Measurements from ENCODE around the gene TCF25. TPM values are rescaled to one million over a fixed set of nuclear protein-coding genes. Genes with fewer than 3 reads are reported as not detected.

Gene TCF25
- polyA plus RNA-seq, 1 donor (not counting 4 experiments of a cell fraction or from before 2014, with no cell fraction given): 103 TPM

DNA sequence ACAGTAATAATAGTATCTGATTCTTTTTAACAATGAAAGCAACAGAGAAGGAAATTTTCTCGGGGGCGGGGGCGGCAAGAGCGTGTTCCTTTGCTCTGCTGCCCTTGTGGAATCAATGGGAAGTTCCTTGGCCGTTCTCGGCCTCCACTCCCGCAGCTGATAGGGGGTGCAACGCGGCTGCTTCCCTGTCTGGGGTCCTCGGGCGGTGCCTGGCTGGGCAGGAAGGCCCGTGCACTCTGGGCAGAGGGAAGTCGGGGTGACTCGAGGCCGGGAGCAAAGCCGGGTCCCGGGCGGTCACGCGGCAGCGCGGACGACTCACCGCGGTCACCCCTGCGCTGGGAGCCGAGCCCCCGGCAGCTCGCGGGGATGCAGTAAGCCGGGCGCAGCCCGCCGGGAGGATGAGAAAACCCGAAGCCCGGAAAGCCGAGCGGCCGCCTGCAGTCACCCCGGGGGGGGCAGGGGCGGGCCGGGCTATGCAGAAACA, 52.2 kb downstream of the TCF25 start:
- H4K20me1 ChIP-seq (ENCODE audit: control insufficient read depth, extremely low read depth, insufficient read depth, low read length): peaks cover 5% of the 10 kb centered on the region
- TF ChIP-seq CTCF (optimal IDR thresholded peaks at IDR 0.05 in 1 of 3, IDR thresholded peaks at IDR 0.05 in 1 of 3, conservative IDR thresholded peaks at IDR 0.05 in 1 of 3; ENCODE audit: extremely low read depth in 1 of 3, insufficient read depth in 2 of 3, low read length in 3 of 3) (no peak), EZH2 (IDR thresholded peaks at IDR 0.05; ENCODE audit: low read length) (no peak)
- no peaks in the 10 kb centered on the region for H3K9me1 ChIP-seq (ENCODE audit: control insufficient read depth, extremely low read depth, insufficient read depth, low read length)
- H3K79me2 ChIP-seq (ENCODE audit: control insufficient read depth, insufficient read depth, low read length): no peaks in the 10 kb centered on the region
- no peak overlapping the region for H2AFZ ChIP-seq (ENCODE audit: control insufficient read depth, low read length)
- H3K4me3 ChIP-seq (ENCODE audit: control insufficient read depth in 2 of 3, extremely low read depth in 1 of 3, insufficient read depth in 2 of 3, low read depth in 1 of 3, low read length in 3 of 3): peak overlapping the region; percentile 42 to 62 (median 42)
- FAIRE-seq (no peak), DNase-seq (ENCODE audit: low read depth, low spot score) (no peak)
- peak overlapping the region; percentile 83 for H3K4me2 ChIP-seq (ENCODE audit: control insufficient read depth, extremely low read depth, insufficient read depth, low read depth, low read length)
- H3K27me3 ChIP-seq (ENCODE audit: control insufficient read depth, extremely low read depth, insufficient read depth, low read length): peaks cover 5% of the 10 kb centered on the region
- peaks cover 19% of the 10 kb centered on the region for H3K4me1 ChIP-seq (ENCODE audit: control insufficient read depth, extremely low read depth, insufficient read depth, low read length)
- no peak overlapping the region for H3K27ac ChIP-seq (ENCODE audit: control insufficient read depth, insufficient read depth, low read length)
- no peak overlapping the region for H3K9ac ChIP-seq (ENCODE audit: control insufficient read depth, extremely low read depth, insufficient read depth, low read length)
- H3K9me3 ChIP-seq (ENCODE audit: control insufficient read depth, low read depth, low read length): no peaks in the 10 kb centered on the region
- no peaks in the 10 kb centered on the region for H3K36me3 ChIP-seq (ENCODE audit: control insufficient read depth in 2 of 2, extremely low read depth in 1 of 2, insufficient read depth in 2 of 2, low read length in 2 of 2)
- dilution Hi-C loops (cut with MboI; ENCODE audit: extremely low pct_ligation_motif_present, low sequenced_read_pairs): no loop called here

DNA sequence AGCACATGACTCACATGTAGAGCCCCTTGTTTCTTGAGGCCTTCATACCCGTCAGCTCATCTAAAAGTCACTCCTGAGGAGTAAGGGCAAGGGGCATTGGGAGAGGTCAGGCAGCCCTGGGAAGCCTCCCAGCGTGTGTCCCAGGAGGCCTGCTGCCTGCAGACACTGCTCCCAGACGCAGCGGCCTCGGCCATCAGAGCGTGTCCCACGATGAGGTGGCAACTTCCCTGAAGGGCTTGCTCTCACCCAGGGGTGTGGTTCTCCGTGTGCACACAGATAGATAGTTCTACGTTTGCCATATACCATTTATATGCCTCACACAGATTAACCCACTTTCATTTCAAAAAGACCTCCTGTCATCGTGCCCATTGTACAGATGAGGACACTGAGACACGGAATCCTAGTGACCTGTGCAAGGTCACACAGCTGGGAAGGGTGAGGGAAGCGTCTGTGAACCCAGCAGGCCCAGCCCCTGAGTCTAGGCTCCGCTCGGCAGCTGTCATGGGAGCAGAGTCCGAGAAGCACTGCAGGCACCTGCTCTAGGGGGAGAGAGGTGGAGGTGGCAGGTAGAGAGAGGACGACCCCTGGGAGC, 58.0 kb downstream of the TCF25 start:
- H2AFZ ChIP-seq (ENCODE audit: control insufficient read depth, low read length): no peak overlapping the region
- no peak overlapping the region for H3K27ac ChIP-seq (ENCODE audit: control insufficient read depth, insufficient read depth, low read length)
- H4K20me1 ChIP-seq (ENCODE audit: control insufficient read depth, extremely low read depth, insufficient read depth, low read length): peaks cover 5% of the 10 kb centered on the region
- no peak overlapping the region for H3K9ac ChIP-seq (ENCODE audit: control insufficient read depth, extremely low read depth, insufficient read depth, low read length)
- no peaks in the 10 kb centered on the region for H3K79me2 ChIP-seq (ENCODE audit: control insufficient read depth, insufficient read depth, low read length)
- no peaks in the 10 kb centered on the region for H3K9me1 ChIP-seq (ENCODE audit: control insufficient read depth, extremely low read depth, insufficient read depth, low read length)
- dilution Hi-C loops (cut with MboI; ENCODE audit: extremely low pct_ligation_motif_present, low sequenced_read_pairs): no loop called here
- H3K4me3 ChIP-seq (ENCODE audit: control insufficient read depth in 2 of 3, extremely low read depth in 1 of 3, insufficient read depth in 2 of 3, low read depth in 1 of 3, low read length in 3 of 3): no peak overlapping the region
- no peak overlapping the region for H3K4me2 ChIP-seq (ENCODE audit: control insufficient read depth, extremely low read depth, insufficient read depth, low read depth, low read length)
- no peak for TF ChIP-seq CTCF (optimal IDR thresholded peaks at IDR 0.05 in 1 of 3, IDR thresholded peaks at IDR 0.05 in 1 of 3, conservative IDR thresholded peaks at IDR 0.05 in 1 of 3; ENCODE audit: extremely low read depth in 1 of 3, insufficient read depth in 2 of 3, low read length in 3 of 3)
- no peak for TF ChIP-seq EZH2 (IDR thresholded peaks at IDR 0.05; ENCODE audit: low read length)
- peaks cover 9 to 12% of the 10 kb centered on the region in 2 experiments for H3K36me3 ChIP-seq (ENCODE audit: control insufficient read depth in 2 of 2, extremely low read depth in 1 of 2, insufficient read depth in 2 of 2, low read length in 2 of 2)
- no peaks in the 10 kb centered on the region for H3K27me3 ChIP-seq (ENCODE audit: control insufficient read depth, extremely low read depth, insufficient read depth, low read length)
- DNase-seq (ENCODE audit: low read depth, low spot score): no peak
- no peak for FAIRE-seq
- H3K9me3 ChIP-seq (ENCODE audit: control insufficient read depth, low read depth, low read length): no peaks in the 10 kb centered on the region
- no peaks in the 10 kb centered on the region for H3K4me1 ChIP-seq (ENCODE audit: control insufficient read depth, extremely low read depth, insufficient read depth, low read length)
